K562 (cell line): ENCODE results near the gene HACL1. TPM values are rescaled to one million over a fixed set of nuclear protein-coding genes. Genes with fewer than 3 reads are reported as not detected.
A peak's percentile ranks its signal among the peaks of the same experiment; 100 is the strongest.

ENCODE experiments used
- CREB3L1 ChIP-seq: fragments of 450-650 bp; IDR thresholded peaks from 2 replicates; pipeline ENCODE4 v1.6.1; 2014; ENCODE audit warnings: low read depth, mild to moderate bottlenecking, moderate library complexity, borderline replicate concordance
- EP400 ChIP-seq: fragments of 450-650 bp; IDR thresholded peaks from 2 replicates; pipeline ENCODE4 v1.6.1; 2017; ENCODE audit warnings: antibody characterized with exemption, mild to moderate bottlenecking, moderate library complexity
- ETS1 ChIP-seq: conservative IDR thresholded peaks from 2 replicates; pipeline ENCODE4 v1.6.1; 2011; ENCODE audit warnings: low read depth, mild to moderate bottlenecking, low read length; ENCODE audit not compliant: control insufficient read depth
- EZH2 ChIP-seq: IDR thresholded peaks from 2 replicates; pipeline ENCODE4 v1.6.1; 2012; ENCODE audit warnings: low read depth, mild to moderate bottlenecking, inconsistent platforms, low read length, borderline replicate concordance
- FOXP4 ChIP-seq: sonication (generic); formaldehyde crosslinking; IDR thresholded peaks from 2 replicates; pipeline ENCODE4 v1.8.0; 2022; ENCODE audit warnings: mild to moderate bottlenecking, missing genetic modification reagents, borderline replicate concordance
- NFATC3 ChIP-seq: fragments of 450-650 bp; IDR thresholded peaks from 2 replicates; pipeline ENCODE4 v1.6.1; 2017; ENCODE audit warnings: mild to moderate bottlenecking
- RAD21 ChIP-seq, 2 experiments: fragments of 250-450 bp in 1 of 2; fragments of 450-650 bp in 1 of 2; sonication (Bioruptor Pico) in 1 of 2; formaldehyde crosslinking in 1 of 2; IDR thresholded peaks in 1 of 2; conservative IDR thresholded peaks in 1 of 2; 2 replicates each; pipeline versions ENCODE4 v1.4.0 to v1.8.0; 2020 to 2022; ENCODE audit warnings: mild to moderate bottlenecking in 2 of 2, moderate library complexity in 1 of 2
- RFX5 ChIP-seq: IDR thresholded peaks from 2 replicates; pipeline ENCODE4 v1.6.1; 2011; ENCODE audit warnings: low read depth, mild to moderate bottlenecking, improper control_type of control experiment, low read length
- SRSF1 ChIP-seq: fragments of 200-400 bp; formaldehyde crosslinking; IDR thresholded peaks from 2 replicates; pipeline ENCODE4 v1.6.1; 2017; ENCODE audit warnings: mild to moderate bottlenecking, low read depth, low read length, moderate library complexity
- TAF1 ChIP-seq: IDR thresholded peaks from 2 replicates; pipeline ENCODE4 v1.6.1; 2011; ENCODE audit warnings: mild to moderate bottlenecking, low read length, moderate library complexity; ENCODE audit not compliant: insufficient read depth, control insufficient read depth, severe bottlenecking; ENCODE audit errors: extremely low read depth
- TRIM24 ChIP-seq, 2 experiments: fragments of 450-650 bp; IDR thresholded peaks; 2 replicates each; pipeline ENCODE4 v1.6.1; 2016
- USF2 ChIP-seq: sonication (generic); formaldehyde crosslinking; IDR thresholded peaks from 2 replicates; pipeline ENCODE4 v1.5.0; 2020; ENCODE audit warnings: missing genetic modification reagents
- ZHX1 ChIP-seq: fragments of 150-350 bp; conservative IDR thresholded peaks from 2 replicates; pipeline ENCODE4 v1.6.1; 2014; ENCODE audit warnings: low read length
- ZNF239 ChIP-seq: fragments of 250-450 bp; sonication (Bioruptor Pico); IDR thresholded peaks from 2 replicates; pipeline ENCODE4 v1.4.0; 2020; ENCODE audit warnings: mild to moderate bottlenecking
- ZNF384 ChIP-seq: IDR thresholded peaks from 2 replicates; pipeline ENCODE4 v1.6.1; 2012; ENCODE audit warnings: low read depth, low read length, improper control_type of control experiment
- ZNF436 ChIP-seq: fragments of 250-450, 450-650 bp; sonication (Bioruptor Pico); formaldehyde crosslinking; IDR thresholded peaks from 2 replicates; pipeline ENCODE4 v1.7.0; 2020; ENCODE audit warnings: mild to moderate bottlenecking
- polyA plus RNA-seq, 8 experiments: library from polyadenylated mRNA; depleted of rRNA in 4 of 8; stranded (reverse) in 5 of 8; unstranded in 3 of 8; fragments of >200 nt; fragmentation: Nextera tagmentation in 2 of 8; fragmentation: Illumina TruSeq in 1 of 8; extraction: Ambion mirVana in 2 of 8; extraction: Trizol in 1 of 8; gene quantifications; 2 replicates each; pipeline versions ENCODE4 v1.2.1 to v1.2.3, GENCODE V29; 2011 to 2014; ENCODE audit warnings: inconsistent platforms in 1 of 8, missing spikeins in 1 of 8
- total RNA-seq, 7 experiments: library from RNA; depleted of rRNA in 6 of 7; stranded (reverse); fragments of >200 nt in 6 of 7; fragmentation: Illumina TruSeq in 2 of 7; extraction: Trizol in 2 of 7; gene quantifications; 2 replicates each; pipeline versions ENCODE4 v1.2.1 to v1.2.3, GENCODE V29; 2011 to 2021; ENCODE audit warnings: low replicate concordance in 1 of 7

Gene HACL1
- total and polyA plus RNA-seq, 9 of the 15 experiments (the other 6 are each of a cell fraction or from before 2014, with no cell fraction given): 18.9 to 61.5 (median 30.5) TPM

- TF ChIP-seq ZHX1: no peak
- TF ChIP-seq ZNF384: peak; percentile 89
- no peak for TF ChIP-seq EP400
- no peak for TF ChIP-seq CREB3L1
- no peak for TF ChIP-seq NFATC3
- TF ChIP-seq EZH2: no peak
- TF ChIP-seq ZNF239 (CRISPR knock-in tag): no peak
- TF ChIP-seq ETS1: no peak
- no peak for TF ChIP-seq FOXP4 (CRISPR knock-in tag)
- TF ChIP-seq RFX5: no peak
- TF ChIP-seq RAD21 (CRISPR knock-in tag; conservative IDR thresholded peaks at IDR 0.05 in 1 of 2, IDR thresholded peaks at IDR 0.05 in 1 of 2): peak; percentile 77 to 83
- no peak for TF ChIP-seq USF2 (CRISPR knock-in tag)
- no peak for TF ChIP-seq SRSF1
- no peak for TF ChIP-seq ZNF436 (CRISPR knock-in tag)
- TF ChIP-seq TRIM24 (IDR thresholded peaks at IDR 0.05): no peak
- TF ChIP-seq TAF1: no peak
Observed at GRCh38 chr3:15557511-15557946, 43.8 kb downstream of the HACL1 start (continued).
